Measurements from ENCODE around the gene MYH14. TPM values are rescaled to one million over a fixed set of nuclear protein-coding genes. Genes with fewer than 3 reads are reported as not detected.
A peak's percentile ranks its signal among the peaks of the same experiment; 100 is the strongest.

MYH14 gene
- polyA plus RNA-seq, 1 donor from 2014 or later: not detected

GRCh38 chr19:50356691-50357177 is 153.3 kb downstream of the MYH14 start:
- Histone ChIP-seq H3F3A (ENCODE audit: insufficient read depth, low read length, poor library complexity, severe bottlenecking) (no peaks in the 10 kb centered on the region), H3K79me2 (replicated peaks; ENCODE audit: insufficient read depth, low read length) (no peaks in the 10 kb centered on the region), H3K9me3 (ENCODE audit: low read length) (no peaks in the 10 kb centered on the region), H3K27me3 (ENCODE audit: insufficient read depth, low read depth, low read length) (no peaks in the 10 kb centered on the region), H3K4me2 (ENCODE audit: low read length) (no peak overlapping the region), H2AFZ (ENCODE audit: low read depth, low read length) (no peak overlapping the region), H3K4me3 (ENCODE audit: low read length) (no peak overlapping the region), H3K36me3 (ENCODE audit: insufficient read depth, low read length) (no peaks in the 10 kb centered on the region), H4K20me1 (ENCODE audit: insufficient read depth) (no peaks in the 10 kb centered on the region), H3K27ac (ENCODE audit: low read length) (no peak overlapping the region), H3K9ac (ENCODE audit: low read length) (no peak overlapping the region), H3K9me2 (ENCODE audit: insufficient read depth, low read length) (no peaks in the 10 kb centered on the region)
- no peak for TF ChIP-seq CTCF (IDR thresholded peaks at IDR 0.05; ENCODE audit: poor library complexity, severe bottlenecking)

- Histone ChIP-seq H2AFZ (ENCODE audit: low read depth, low read length) (no peak overlapping the region), H3K9ac (ENCODE audit: low read length) (no peak overlapping the region), H3K27ac (ENCODE audit: low read length) (no peak overlapping the region)
These were observed 154.0 kb downstream of the MYH14 start for GRCh38 chr19:50357178-50358100.

More at GRCh38 chr19:50357178-50358100, 154.0 kb downstream of the MYH14 start:
- Histone ChIP-seq H3K9me2 (ENCODE audit: insufficient read depth, low read length) (no peaks in the 10 kb centered on the region), H4K20me1 (ENCODE audit: insufficient read depth) (no peaks in the 10 kb centered on the region), H3K36me3 (ENCODE audit: insufficient read depth, low read length) (no peaks in the 10 kb centered on the region), H3K4me3 (ENCODE audit: low read length) (no peak overlapping the region), H3K79me2 (replicated peaks; ENCODE audit: insufficient read depth, low read length) (no peaks in the 10 kb centered on the region), H3K4me2 (ENCODE audit: low read length) (no peak overlapping the region), H3K9me3 (ENCODE audit: low read length) (no peaks in the 10 kb centered on the region), H3F3A (ENCODE audit: insufficient read depth, low read length, poor library complexity, severe bottlenecking) (no peaks in the 10 kb centered on the region), H3K27me3 (ENCODE audit: insufficient read depth, low read depth, low read length) (no peaks in the 10 kb centered on the region)
- peak; percentile 64 for TF ChIP-seq CTCF (IDR thresholded peaks at IDR 0.05; ENCODE audit: poor library complexity, severe bottlenecking)
- no peak for TF ChIP-seq MXI1 (conservative IDR thresholded peaks at IDR 0.05; ENCODE audit: poor library complexity, severe bottlenecking)
- peak; percentile 49 for TF ChIP-seq RAD21 (conservative IDR thresholded peaks at IDR 0.05)
- no peak for TF ChIP-seq TAF1 (IDR thresholded peaks at IDR 0.05; ENCODE audit: low read depth)
- TF ChIP-seq SMC3 (conservative IDR thresholded peaks at IDR 0.05; ENCODE audit: poor library complexity): peak; percentile 63
